GM21717 (cell line): ENCODE data around the gene EFCAB8.

Source experiments
- ATAC-seq: cut with Tn5 transposase; IDR thresholded peaks from one replicate; pipeline ENCODE4 v1.9.1; 2021; ENCODE audit warnings: mild to moderate bottlenecking, moderate library complexity; ENCODE audit not compliant: unreplicated experiment

EFCAB8 gene, protein sequence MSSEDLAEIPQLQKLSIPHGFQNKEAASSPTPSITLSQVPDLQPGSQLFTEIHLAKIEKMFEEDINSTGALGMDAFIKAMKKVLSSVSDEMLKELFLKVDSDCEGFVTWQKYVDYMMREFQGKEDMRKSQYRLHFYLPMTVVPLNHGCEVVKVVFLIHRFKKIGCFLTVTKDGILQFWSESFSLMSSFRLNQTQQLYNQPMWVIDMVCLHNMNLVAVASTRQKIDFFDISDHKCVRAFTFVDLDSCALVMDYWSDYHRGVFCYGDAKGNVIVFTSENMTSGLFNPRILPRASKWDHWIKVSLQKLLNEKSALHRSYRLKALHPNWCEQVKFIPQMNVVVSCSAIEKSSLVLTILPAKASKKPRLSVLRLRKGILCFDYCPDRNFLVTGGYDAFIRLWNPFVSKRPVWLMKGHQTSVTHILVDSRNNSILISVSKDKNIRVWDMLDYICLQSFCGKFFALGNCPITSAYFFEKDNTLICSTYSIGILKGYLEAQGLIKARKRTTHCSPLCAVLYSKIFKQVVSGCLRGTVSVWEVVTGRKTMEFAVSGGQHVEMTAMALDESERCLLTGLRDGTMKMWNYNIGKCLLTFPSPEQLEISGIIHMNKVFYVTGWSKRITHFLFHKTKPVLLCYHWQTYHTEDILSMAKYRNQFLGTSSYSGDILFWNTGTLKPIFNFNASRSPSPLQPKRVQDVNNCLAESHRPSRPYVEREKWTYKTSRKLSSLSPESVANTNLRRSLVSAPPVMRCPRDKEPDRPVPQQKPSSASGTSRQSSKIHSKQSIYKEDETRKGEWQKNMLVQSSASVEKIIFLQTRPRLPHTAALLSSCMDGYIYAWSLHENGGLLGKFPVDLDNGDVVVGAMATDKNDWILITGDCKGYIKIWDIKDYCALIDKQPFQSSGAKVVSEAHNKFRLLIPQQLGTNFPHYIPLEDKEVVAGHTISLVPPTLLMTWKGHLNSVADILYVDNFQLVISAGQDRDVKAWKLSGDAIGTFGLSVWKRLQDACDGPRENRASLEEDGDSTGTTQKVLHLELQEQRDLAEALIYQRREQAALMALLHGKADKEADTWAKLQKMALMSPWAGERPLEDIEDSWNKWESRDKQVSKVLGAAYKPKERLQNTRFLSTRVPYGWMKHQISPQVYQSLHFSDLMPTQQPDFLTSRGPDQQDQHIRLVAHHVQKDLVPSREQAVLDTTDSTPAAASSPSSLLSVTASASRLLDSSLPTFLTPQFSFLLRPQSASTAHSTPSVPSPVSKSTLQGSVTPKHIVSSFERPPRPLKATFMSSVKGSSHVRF

DNA sequence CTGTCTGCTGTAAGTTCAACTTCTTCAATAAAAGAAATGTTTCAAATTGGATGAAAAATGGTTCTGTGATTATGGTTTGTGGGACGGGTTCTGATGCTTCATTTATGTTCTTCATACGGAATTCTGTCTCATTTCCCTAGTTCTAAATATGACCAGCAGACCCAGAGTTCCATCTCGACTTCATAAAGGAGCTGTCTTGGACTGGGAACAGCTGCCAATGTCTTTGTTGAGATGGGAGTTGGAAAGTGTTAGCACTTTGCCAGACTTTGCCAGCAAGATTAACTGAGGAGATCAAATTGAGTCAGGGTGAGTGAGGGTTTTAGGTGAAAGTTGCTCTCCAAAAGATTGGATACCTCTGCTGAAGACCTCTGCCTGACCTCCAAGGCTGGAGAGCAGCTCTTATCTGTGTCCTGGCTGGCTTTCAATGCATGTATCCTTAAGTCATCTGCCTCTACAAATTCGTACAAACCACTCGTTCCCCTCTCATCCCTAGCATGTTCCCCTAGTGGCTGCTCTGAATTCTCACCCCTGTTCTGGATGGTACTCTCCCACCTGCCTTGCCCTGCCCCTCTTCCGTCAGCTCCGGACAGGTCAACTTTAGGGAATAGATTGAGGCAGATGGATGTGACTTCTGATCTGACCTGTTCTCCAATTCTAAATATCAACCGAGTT lies at the start of gene EFCAB8:
Gene EFCAB8, plus strand, starts transcription at position 223 of the 672 bp plus-strand sequence. CDS start 4,870 bp downstream, outside the sequence.
- no peak for ATAC-seq

DNA sequence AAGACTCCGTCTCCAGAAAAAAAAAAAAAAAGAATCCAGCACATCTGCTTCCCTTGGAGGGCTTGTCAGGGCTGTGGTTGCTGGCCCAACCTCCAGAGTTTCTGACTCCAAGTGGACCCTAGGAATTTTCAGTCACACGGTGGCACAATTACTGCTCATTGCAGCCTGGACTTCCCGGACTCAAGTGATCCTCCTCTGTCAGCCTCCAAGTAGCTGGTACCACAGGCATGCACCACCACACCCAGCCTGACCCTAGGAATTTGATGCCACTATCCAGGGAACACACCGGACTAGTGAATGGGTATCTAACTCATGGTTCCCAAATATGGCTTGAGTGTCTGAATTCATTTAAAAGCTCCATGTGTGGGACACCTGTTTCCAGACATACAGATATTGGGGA lies 48.8 kb upstream of the EFCAB8 start:
- ATAC-seq, result no peak

DNA sequence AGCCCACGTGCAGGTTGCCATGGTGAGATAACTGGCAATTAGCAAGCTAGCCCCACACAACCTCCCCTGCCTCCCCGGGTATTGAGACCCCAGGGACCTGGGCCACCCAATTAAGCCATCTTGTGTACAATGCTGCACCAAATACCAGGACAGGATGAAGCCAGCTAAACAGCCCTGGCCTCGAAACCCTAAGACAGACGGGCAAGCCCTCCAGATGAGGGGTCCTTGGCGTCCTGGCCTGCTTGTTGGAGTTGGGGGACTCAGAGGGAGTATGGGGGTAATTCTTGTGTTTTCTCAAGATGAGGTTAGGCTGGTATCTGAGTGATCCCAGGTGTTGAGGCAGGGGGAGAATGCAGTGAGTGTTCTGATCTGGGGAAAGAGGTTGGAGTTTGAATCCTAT lies 47.8 kb upstream of the EFCAB8 start:
- ATAC-seq, result no peak

DNA sequence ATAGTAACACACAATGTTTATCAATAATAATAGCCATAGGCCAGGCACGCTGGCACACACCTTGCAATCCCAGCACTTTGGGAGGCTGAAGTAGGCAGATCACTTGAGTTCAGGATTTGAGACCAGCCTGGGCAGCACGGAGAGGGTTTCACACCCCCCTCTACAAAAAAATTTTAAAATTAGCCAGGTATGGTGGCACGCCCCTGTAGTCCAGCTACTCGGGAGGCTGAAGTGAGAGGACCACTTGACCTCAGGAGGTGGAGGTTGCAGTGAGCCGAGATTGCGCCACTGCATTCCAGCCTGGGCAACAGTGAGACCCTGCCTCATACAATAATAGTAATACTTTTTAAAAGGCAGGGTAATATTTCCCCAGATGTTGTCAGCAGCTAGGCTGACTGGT lies 46.8 kb upstream of the EFCAB8 start:
- ATAC-seq, result no peak

DNA sequence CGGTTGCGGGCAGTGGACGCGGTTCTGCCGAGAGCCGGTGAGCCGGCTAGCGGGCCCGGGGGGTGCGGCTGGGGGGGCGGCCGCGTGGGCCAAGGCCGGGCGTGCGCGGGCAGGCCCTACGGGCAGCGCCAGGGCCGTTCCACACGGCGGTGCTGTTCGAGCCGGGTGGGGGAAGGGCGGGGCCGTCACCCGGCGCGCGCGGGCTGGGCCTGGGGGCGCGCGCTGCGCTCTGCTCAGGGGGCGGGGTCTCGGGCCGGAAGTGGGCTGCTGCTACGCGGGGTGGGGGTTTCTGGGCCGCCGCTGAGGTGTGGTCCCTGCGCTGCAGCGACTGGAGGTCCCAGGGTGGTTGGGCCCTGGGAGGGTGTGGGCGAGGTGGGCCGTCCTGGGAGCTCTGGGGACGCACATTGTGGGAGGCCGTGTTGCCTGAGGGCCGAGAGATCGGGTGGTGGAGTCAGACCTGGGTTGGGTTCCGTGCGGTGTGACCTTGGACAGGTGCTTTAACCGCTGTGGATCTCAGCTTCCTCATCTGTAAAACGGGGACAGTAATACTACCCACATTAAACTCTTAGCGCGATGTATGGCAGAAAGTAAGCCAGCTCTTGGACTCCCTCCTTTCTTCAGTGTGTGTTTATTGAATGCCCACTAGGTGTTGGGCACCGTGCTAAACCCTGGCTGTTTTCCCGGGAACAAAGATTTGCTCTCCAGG lies 38.6 kb upstream of the EFCAB8 start:
- ATAC-seq, result peak; percentile 45

DNA sequence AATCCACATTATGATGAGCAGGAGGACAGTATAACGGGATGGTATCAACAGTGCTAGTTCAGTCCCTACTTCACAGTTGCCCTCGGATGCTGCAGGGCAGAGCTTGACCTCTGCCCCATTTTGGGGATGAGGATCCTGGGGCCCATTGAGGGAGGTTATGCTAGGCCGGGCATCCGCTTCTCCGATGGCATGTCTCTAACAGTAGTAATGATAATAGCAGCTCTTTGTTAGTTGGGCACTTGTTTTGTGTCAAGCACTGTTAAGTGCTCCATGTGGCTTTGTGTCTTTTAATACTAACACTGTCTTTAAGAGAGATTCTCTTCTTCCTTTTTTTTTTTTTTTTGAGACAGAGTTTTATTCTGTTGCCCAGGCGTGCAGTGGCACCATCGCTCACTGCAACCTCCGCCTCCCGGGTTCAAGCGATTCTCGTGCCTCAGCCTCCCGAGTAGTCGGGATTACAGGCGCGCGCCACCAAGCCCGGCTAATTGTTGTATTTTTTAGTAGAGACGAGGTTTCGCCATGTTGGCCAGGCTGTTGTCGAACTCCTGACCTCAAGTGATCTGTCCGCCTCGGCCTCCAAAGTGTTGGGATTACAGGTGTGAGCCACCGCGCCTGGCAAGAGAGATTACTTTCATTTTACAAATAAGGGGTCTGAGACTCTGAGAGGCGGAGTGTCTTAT lies 37.9 kb upstream of the EFCAB8 start:
- ATAC-seq, result no peak

DNA sequence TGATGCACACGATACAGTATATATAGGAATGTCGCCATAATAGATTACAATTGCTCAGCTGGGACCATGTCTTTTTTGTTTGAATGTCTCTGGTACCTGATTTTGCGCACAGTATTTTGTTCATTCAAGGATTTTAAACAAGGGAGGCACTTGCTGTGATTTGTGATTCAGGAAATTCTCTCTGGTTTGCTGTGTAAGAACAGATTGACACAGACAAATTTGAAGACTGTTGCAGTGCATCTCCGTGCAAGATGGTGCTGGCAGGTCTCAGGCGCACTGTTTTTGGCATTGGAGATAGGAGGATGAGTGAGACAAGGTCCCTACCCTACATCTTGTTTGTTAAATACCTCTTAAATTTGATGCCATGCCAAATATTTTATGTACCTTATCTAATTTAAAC lies 36.5 kb upstream of the EFCAB8 start:
- ATAC-seq, result no peak

DNA sequence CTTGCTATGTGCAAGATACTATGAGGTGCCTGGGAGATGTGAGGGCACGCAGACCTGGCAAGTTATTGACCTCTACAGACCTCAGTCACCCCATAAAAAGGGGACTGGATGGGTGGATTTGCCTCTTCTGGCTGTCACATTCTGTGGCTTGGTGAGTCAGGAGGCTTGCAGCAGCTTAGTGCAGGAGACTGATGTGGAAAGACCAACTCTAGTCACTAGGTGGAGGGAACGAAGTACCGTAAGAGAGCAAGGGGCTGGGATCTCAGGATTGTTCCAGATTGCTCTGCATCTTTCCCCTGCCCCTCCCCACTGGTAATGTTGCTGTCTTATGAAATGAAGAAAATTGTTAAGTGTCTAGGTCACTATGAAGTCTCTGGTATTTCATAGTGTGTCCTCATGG lies 35.6 kb upstream of the EFCAB8 start:
- no peak for ATAC-seq

DNA sequence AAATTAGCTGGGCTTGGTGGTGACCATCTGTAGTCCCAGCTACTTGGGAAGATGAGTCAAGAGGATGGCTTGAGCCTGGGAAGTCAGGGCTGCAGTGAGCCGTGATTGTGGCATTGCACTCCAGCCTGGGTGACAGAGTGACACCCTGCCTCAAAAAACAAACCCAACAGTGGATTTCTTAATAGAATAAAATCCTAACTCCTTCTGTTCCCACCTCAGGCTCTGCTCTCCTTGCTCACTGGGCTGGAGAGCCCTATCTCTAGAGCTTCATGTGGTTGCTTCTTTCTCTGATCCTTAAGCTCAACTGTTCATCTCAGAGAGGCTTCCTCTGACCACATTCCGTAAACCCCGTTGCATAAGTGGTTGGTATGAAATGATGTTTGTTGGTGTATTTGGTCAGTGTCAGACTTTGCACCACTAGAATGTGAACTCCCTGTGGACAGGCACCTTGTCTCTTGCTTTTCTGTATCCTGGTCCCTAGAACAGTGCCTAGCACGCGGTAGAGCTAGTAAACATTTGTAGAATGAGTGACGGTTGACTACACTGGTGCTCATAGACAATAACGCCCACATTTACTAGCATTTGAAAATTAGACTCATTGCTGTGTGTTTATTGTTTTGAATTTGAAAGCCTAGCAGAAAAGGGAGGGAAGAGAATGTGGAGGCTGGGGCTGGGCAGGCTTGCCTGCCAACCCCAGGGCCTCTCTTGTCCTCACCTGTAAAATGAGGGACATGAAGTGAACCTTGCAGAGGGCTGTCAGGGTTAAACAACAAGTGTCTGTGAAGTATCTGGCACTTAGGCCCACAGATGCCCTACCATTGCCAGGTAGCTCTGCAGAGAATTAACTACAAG lies 34.8 kb upstream of the EFCAB8 start:
- ATAC-seq, result no peak

DNA sequence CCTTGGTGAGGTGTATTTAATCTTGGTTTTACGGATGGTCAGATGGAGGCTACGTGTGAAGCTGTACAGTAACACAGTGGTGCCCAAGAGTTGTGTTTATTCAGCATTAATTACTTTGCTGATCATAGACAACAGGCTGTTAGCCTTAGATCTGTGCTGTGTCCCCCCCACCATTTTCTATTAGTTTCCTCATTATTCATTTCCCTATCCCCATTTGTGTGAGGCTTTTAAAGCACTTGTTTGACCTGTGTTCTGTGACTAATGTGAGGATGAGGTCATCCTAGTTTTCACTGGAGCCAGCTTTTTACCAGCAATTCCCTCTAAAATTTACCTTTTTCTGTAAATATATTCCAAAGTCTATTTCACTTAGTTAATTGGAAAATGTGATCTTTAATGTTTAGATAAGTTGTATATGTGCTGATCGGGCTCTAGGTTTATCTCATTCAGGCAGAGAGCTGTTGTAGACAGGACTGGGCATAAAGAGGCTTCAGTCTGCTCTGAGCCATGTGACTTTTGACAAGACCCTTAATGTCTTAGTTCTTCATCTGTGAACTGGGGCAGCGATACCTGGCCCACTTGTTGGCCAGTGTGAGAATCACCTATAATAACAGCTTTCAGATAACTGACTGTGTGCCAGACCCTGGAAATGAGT lies 30.6 kb upstream of the EFCAB8 start:
- ATAC-seq, result no peak

DNA sequence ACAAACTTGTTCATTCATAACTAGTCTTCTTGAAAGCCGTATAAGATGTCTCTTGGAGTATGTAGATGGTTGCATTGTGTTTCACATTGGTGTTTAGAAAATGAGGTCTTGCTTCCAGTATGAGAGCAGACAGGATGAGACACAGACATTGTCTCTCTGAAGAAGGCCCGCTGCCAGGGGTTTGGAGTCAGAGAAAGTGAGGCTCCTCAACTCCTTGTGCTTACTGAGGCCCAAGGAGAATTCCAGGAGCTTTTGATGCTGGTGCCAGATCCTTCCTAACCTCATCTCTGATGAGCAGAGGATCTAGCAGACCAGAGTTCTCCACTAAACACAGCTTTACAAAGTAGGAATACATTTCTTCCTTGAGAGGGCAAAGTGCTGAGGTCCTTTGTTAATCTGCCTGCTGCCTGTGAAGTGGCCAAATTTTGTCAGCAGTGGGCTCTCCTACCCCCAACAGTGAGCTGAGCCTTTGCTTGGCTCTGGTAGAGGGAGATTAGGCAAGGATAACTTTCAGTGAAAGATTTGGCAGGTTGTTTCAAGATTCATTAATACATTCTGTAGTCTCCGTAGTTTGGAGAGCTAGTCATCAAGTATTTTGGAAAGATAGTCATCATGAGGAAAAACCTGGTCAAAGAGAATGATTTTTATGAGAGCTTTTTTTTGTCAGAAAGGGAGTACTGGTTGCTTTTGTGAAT lies 29.3 kb upstream of the EFCAB8 start:
- no peak for ATAC-seq

DNA sequence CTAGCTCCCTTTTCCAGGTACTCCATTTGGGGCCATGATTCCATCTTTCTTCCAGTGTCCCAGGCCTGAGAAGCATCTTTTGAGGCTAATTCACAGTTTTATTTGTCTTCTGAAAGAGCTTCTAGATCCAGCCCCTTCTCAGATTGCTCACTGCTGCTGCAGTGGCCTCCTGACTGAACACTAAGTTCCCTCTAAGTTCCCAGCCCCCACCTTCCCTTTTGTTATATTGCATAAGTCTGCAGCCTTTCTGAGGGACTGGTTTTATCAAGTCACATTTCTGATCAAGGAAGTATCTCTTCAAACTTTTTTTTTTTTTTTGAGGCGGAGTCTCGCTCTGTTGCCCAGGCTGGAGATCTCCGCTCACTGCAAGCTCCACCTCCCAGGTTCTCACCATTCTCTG lies 28.3 kb upstream of the EFCAB8 start:
- ATAC-seq, result no peak

DNA sequence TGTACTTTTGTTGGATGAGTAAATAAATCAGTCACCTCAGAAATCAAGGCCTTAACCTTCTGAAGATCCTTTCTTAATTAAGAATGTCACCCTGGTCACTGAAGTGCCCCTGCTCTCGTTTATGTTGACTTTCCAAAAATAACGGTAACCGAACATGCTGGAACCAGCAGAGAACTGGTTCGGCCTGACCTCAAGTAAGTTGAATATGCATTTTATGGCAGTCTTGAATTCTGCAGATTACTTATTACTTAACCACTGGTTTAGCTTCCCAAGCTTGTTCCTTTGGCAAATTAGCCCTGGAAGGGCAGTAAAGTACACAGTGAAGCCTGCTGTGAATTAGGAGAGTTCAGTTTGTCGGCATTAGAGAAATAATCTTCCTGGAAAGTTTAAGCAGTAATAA lies 26.7 kb upstream of the EFCAB8 start:
- ATAC-seq, result no peak

DNA sequence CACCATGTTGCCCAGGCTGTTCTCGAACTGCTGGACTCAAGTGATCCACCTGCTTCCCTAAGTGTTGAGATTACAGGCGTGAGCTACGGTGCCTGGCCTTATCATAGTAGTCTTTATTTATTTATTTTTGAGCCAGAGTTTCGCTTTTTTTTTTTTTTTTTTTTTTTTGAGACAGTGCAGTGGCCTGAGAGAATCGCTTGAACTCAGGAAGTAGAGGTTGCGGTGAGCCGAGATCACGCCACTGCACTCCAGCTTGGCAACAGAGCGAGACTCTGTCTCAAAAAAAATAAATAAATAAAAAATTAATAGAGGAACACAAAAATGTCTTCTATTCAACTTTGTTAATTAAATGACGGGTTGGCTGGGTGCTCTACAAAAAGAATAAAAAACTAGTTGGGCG lies 26.1 kb upstream of the EFCAB8 start:
- ATAC-seq, result no peak

DNA sequence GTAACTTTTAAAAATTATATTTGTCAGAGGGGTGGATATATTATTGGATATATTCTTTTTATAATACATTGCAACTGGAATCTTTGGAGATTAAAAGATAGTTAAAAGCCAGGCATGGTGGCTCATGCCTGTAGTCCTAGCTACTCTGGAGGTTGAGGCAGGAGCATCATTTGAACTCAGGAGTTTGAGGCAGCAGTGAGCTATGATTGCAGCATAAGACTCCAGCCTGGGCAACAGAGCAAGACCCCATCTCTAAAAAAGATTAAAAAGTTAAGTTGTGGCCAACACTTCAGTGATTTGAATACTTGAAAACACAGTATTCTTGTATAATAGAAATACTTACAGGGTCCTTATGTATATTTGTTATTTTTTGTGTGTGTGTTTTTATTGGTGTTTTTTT lies 23.8 kb upstream of the EFCAB8 start:
- ATAC-seq, result no peak

DNA sequence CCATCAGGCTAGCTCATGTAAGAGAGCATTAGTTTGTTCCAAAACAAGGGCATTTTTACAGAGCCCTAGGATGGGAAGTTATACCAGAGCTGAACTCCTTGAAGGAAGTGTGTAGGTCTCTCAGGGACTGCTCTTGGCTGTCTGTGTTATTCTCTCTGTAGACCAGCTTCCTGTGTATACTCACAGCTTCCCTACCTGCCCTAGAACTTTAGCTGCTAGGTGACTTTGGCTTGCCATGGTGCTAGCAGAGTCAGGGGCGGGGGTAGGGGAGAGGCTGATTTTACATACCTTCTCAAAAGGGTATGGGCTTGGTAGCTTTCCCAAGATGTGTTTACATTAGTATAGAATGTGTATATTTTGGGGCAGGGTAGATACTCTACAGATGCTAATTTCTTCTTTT lies 21.6 kb upstream of the EFCAB8 start:
- ATAC-seq, result no peak

DNA sequence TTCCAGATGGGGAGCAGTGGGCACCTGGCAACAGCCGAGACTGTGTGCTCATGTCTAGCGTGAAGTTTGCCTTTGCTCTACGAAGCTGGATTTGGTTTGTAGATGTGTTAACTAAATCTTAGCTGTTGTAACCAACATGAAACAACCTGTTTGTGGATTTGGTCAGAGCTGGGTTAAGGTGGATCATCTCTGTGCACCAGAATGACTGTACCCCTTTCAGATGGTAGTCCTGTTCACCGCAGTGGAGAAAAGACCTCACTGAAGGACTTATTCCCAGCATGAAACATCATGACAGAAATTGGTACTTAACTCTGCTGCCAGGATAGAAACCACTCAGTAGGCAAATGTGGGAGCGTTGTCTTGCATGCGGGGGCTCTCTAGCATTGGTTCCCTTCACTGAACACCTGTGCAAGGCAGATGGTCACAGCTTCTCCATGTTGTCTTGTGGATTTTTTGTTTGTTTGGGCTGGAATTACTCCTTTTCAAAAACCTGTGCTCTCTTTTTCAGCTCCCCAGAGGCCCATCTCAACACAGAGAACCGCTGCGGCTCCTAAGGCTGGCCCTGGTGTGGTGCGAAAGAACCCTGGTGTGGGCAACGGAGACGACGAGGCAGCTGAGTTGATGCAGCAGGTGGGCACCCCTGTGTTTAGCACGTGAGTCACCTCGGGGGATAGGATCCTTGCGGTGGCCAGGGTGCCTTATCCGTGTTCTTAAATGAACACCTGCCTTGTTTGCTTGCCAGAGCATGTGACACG lies 19.3 kb upstream of the EFCAB8 start:
- no peak for ATAC-seq
